Uterus (tissue), 2 donors: ENCODE measurements around the gene NKX3-2.

ENCODE experiments used
- POLR2A ChIP-seq, 2 donors: fragments of 450-650 bp; IDR thresholded peaks; one replicate each; pipeline ENCODE4 v1.6.1; 2016; ENCODE audit warnings: antibody characterized with exemption in 2 of 2, mild to moderate bottlenecking in 1 of 2, moderate library complexity in 1 of 2
- TF ChIP-seq, protein P1 (sequence below), 4 experiments: fragments of 200-600 bp in 2 of 4; fragments of 450-650 bp in 2 of 4; sonication (generic) in 2 of 4; IDR thresholded peaks; one replicate each; pipeline ENCODE4 v1.5.1; 2016 to 2019; ENCODE audit warnings: antibody characterized with exemption in 4 of 4, mild to moderate bottlenecking in 2 of 4, moderate library complexity in 1 of 4

DNA sequence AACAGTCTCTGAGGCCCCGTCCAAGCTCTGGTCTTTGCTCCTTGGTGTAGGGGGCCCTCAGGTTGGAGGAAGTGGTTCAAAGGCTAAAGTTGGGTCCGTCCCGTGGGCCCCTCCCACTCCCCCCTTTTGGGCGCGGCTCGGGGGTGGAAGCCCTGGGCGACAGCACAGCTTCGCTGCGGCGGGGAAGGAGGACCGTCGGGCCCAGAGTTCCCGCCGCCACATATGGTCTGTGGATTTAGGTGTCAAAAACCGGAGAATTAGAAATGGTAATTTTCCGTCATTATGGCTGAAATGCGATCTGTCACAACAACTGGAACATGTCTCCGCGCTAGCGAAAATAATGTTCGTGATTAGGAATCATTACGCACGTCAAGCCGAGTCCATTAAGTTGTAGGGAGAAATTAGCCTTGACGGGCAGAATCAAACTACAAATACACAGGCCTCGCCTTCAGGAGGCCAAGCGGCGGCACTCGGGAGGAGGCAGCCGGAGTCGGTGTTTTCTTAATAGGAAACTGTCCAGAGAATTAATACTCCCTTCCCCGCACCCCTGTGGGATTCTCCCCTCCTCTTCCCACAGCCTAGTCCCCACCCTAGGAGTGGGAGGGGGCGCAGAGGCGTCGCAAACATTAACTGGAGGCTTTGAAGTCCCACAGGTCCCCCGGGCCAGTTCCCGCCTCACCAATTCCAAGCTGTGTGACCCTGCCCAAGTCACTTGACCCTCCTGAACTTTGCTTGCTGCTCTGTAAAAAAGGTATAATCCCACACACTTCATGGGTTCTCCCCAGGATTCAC lies 15.0 kb downstream of the NKX3-2 start:
- TF ChIP-seq, protein P1, sequence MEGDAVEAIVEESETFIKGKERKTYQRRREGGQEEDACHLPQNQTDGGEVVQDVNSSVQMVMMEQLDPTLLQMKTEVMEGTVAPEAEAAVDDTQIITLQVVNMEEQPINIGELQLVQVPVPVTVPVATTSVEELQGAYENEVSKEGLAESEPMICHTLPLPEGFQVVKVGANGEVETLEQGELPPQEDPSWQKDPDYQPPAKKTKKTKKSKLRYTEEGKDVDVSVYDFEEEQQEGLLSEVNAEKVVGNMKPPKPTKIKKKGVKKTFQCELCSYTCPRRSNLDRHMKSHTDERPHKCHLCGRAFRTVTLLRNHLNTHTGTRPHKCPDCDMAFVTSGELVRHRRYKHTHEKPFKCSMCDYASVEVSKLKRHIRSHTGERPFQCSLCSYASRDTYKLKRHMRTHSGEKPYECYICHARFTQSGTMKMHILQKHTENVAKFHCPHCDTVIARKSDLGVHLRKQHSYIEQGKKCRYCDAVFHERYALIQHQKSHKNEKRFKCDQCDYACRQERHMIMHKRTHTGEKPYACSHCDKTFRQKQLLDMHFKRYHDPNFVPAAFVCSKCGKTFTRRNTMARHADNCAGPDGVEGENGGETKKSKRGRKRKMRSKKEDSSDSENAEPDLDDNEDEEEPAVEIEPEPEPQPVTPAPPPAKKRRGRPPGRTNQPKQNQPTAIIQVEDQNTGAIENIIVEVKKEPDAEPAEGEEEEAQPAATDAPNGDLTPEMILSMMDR (IDR thresholded peaks at IDR 0.05): no peak
- no peak for TF ChIP-seq POLR2A (IDR thresholded peaks at IDR 0.05)
